DOHH2 (cell line): ENCODE data around the gene C1orf159.

Experiments
- H3F3A ChIP-seq: fragments of 200-600 bp; sonication (generic), shearing (Covaris generic); 2 replicates; pipeline ENCODE4 v1.6.0; 2016; ENCODE audit warnings: antibody characterized with exemption, mild to moderate bottlenecking; ENCODE audit not compliant: control insufficient read depth, insufficient read depth
- H3K27ac ChIP-seq: fragments of 200-600 bp; sonication (generic); 2 replicates; pipeline ENCODE4 v1.5.1; 2014; ENCODE audit warnings: low read depth, mild to moderate bottlenecking, low read length, moderate library complexity
- H3K27me3 ChIP-seq: fragments of 200-600 bp; sonication (generic); 2 replicates; pipeline ENCODE4 v1.6.1; 2014; ENCODE audit warnings: mild to moderate bottlenecking, low read length, mixed read lengths; ENCODE audit not compliant: control insufficient read depth
- H3K36me3 ChIP-seq: fragments of 200-600 bp; sonication (generic); 2 replicates; pipeline ENCODE4 v1.6.1; 2014; ENCODE audit warnings: mild to moderate bottlenecking, low read length, moderate library complexity, mixed read lengths; ENCODE audit not compliant: control insufficient read depth
- H3K4me1 ChIP-seq: fragments of 200-600 bp; sonication (generic); 2 replicates; pipeline ENCODE4 v1.6.1; 2014; ENCODE audit warnings: mild to moderate bottlenecking, low read length, mixed read lengths; ENCODE audit not compliant: control insufficient read depth
- H3K4me2 ChIP-seq: fragments of 200-600 bp; sonication (generic); 2 replicates; pipeline ENCODE4 v1.6.0; 2014; ENCODE audit warnings: mild to moderate bottlenecking, low read length, moderate library complexity
- H3K4me3 ChIP-seq: fragments of 200-600 bp; sonication (generic); 2 replicates; pipeline ENCODE4 v1.5.1; 2014; ENCODE audit warnings: mild to moderate bottlenecking, low read length, mixed read lengths
- H3K79me2 ChIP-seq: fragments of 200-600 bp; sonication (generic); 2 replicates; pipeline ENCODE4 v1.6.1; 2014; ENCODE audit warnings: mild to moderate bottlenecking, low read length, mixed read lengths; ENCODE audit not compliant: control insufficient read depth
- H3K9me2 ChIP-seq: fragments of 200-600 bp; sonication (generic); replicated peaks from 2 replicates; pipeline ENCODE4 v1.6.1; 2014; ENCODE audit warnings: mild to moderate bottlenecking, low read length, mixed read lengths; ENCODE audit not compliant: control insufficient read depth
- H3K9me3 ChIP-seq: fragments of 200-600 bp; sonication (generic); 2 replicates; pipeline ENCODE4 v1.6.1; 2014; ENCODE audit warnings: antibody characterized with exemption, low read length, mixed read lengths; ENCODE audit not compliant: control insufficient read depth, insufficient read depth
- H4K20me1 ChIP-seq: fragments of 200-600 bp; sonication (generic); 2 replicates; pipeline ENCODE4 v1.6.0; 2014; ENCODE audit warnings: low read depth, mild to moderate bottlenecking, antibody characterized with exemption, low read length, moderate library complexity; ENCODE audit not compliant: control insufficient read depth, insufficient read depth
- EZH2phosphoT487 ChIP-seq: fragments of 200-600 bp; sonication (generic); IDR thresholded peaks from 2 replicates; pipeline ENCODE4 v1.6.1; 2017; ENCODE audit warnings: borderline replicate concordance, mild to moderate bottlenecking, antibody characterized with exemption, low read length, moderate library complexity, mixed read lengths
- TF ChIP-seq, protein P1 (sequence below): fragments of 200-600 bp; sonication (generic); IDR thresholded peaks from one replicate; pipeline ENCODE4 v1.5.1; 2014; ENCODE audit warnings: antibody characterized with exemption, mild to moderate bottlenecking, low read depth, low read length; ENCODE audit not compliant: poor library complexity, severe bottlenecking

Gene C1orf159

DNA sequence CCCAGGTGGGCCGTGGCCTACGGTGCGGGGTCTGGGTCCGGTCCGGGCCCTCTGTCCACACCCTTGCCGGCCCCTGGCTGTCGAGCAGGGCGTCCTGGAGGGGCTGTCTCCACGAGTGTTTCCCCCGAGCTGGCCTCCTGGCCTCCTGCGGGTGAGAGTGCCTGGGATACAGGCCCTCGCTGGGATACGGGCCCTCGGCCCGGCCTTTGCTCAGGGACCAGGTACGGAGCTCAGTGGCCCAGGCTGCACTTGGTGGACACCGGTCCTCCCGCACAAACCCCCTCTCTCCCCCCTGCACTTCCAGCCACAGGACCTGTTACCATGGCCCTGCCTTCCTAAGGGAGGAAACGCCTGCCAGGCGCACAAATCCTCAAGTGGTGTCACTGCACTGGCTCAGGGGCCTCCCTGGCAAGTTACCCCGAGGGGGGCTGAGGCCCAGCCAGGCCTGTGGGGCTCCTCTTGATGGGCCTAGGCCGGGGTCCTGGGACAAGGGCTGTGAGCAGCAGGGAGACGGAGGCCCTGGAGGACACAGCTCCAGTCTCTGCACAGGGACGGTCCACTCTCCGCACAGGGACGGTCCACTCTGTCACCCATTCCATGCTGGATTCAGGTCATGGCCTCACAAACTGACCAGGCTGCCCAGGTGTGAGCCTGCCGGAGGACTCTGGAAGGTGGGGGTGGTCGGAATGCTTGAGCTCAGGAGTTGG lies 23.6 kb downstream of the C1orf159 start:
- no peak for TF ChIP-seq EZH2phosphoT487
- TF ChIP-seq, protein P1, sequence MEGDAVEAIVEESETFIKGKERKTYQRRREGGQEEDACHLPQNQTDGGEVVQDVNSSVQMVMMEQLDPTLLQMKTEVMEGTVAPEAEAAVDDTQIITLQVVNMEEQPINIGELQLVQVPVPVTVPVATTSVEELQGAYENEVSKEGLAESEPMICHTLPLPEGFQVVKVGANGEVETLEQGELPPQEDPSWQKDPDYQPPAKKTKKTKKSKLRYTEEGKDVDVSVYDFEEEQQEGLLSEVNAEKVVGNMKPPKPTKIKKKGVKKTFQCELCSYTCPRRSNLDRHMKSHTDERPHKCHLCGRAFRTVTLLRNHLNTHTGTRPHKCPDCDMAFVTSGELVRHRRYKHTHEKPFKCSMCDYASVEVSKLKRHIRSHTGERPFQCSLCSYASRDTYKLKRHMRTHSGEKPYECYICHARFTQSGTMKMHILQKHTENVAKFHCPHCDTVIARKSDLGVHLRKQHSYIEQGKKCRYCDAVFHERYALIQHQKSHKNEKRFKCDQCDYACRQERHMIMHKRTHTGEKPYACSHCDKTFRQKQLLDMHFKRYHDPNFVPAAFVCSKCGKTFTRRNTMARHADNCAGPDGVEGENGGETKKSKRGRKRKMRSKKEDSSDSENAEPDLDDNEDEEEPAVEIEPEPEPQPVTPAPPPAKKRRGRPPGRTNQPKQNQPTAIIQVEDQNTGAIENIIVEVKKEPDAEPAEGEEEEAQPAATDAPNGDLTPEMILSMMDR: no peak
- Histone ChIP-seq H3K27me3 (no peaks in the 10 kb centered on the region), H3K4me2 (peak overlapping the region; percentile 45; the same call in 1 of the 2 replicates), H3K27ac (no peak overlapping the region), H3K4me3 (no peak overlapping the region), H3K9me2 (no peaks in the 10 kb centered on the region), H3F3A (0 out of 2 replicates have a peak, but pooled peaks cover 7% of the 10 kb centered on the region), H3K9me3 (no peaks in the 10 kb centered on the region), H3K79me2 (no peaks in the 10 kb centered on the region), H4K20me1 (peaks cover 4% of the 10 kb centered on the region; the same call in 1 of the 2 replicates), H3K4me1 (peaks cover 15% of the 10 kb centered on the region), H3K36me3 (no peaks in the 10 kb centered on the region)

GRCh38 chr1:1091344-1092148 lies 24.3 kb downstream of the C1orf159 start:
- Histone ChIP-seq H3K27ac (no peak overlapping the region), H3K4me3 (no peak overlapping the region), H4K20me1 (peaks cover 4% of the 10 kb centered on the region; the same call in 1 of the 2 replicates), H3K36me3 (no peaks in the 10 kb centered on the region), H3K9me3 (no peaks in the 10 kb centered on the region), H3K9me2 (no peaks in the 10 kb centered on the region), H3K4me2 (no peak overlapping the region), H3K79me2 (no peaks in the 10 kb centered on the region), H3K4me1 (peaks cover 15% of the 10 kb centered on the region), H3F3A (0 out of 2 replicates have a peak, but pooled peaks cover 7% of the 10 kb centered on the region), H3K27me3 (no peaks in the 10 kb centered on the region)
- TF ChIP-seq, protein P1: no peak
- TF ChIP-seq EZH2phosphoT487: no peak

DNA sequence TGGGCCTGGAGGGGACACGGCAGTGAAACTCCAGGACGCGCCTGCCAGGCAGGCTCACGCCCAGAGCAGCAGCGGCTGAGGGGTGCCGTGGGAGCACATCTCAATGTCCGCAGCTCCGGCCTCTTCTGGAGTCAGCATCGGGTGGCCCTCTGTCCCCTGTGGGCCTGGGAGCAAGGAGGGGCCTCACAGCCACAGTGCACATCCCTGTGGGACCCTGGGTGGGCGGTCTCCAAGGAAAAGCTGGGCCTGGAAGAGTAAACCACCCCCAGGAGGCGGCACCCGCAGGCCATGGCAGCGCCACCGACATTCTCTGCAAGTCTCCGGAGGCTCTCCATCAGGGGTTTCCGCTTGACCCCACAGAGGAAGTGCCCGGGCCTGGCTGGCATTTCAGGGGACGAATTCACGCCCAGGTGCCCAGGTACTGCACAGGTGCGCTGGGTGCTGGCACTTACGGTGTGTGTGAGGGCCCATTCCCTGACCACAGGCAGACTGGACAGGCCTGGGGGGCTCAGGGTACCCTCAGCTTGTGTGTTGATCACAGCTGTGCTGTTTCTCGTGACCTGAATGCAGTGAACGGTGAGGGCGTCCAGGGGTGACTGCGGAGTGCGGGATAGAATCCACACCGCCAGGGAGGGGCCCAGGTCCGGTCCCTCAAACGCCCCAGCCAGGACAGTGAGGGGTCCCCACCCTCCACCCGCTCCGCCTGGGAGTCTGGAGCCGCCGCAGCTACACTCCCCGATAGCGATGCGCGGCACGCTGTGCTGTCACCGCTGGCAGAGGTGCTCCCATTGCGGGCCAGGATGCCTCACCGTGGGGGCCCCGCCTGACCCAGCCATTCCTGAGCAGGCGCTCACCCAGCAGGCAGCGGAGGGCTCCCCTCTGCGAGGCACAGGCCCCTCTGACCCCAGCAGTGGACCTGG lies 25.2 kb downstream of the C1orf159 start:
- H3K27ac ChIP-seq: no peak overlapping the region
- H3K9me2 ChIP-seq: no peaks in the 10 kb centered on the region
- no peaks in the 10 kb centered on the region for H3K79me2 ChIP-seq
- no peaks in the 10 kb centered on the region for H3K27me3 ChIP-seq
- H3K4me2 ChIP-seq: no peak overlapping the region
- H4K20me1 ChIP-seq: peaks cover 4% of the 10 kb centered on the region; the same call in 1 of the 2 replicates
- H3K36me3 ChIP-seq: no peaks in the 10 kb centered on the region
- 0 out of 2 replicates have a peak, but pooled peaks cover 5% of the 10 kb centered on the region for H3F3A ChIP-seq
- no peaks in the 10 kb centered on the region for H3K9me3 ChIP-seq
- peaks cover 15% of the 10 kb centered on the region for H3K4me1 ChIP-seq
- no peak for TF ChIP-seq EZH2phosphoT487
- TF ChIP-seq, protein P1: no peak
- no peak overlapping the region for H3K4me3 ChIP-seq
